H1 (cell line): ENCODE data around the gene MTF2. TPM values are rescaled to one million over a fixed set of nuclear protein-coding genes. Genes with fewer than 3 reads are reported as not detected.

Experiments used
- CTCF ChIA-PET: fragments of 300-600 bp; sonication (Branson Sonifier 250); formaldehyde crosslinking; loops from one replicate; lab custom pipeline; 2021; ENCODE audit not compliant: partially characterized antibody; lab: Charles Lee
- POLR2A ChIA-PET: fragments of 300-600 bp; sonication (Branson Sonifier 250); formaldehyde crosslinking; loops from one replicate; lab custom pipeline; 2021; ENCODE audit warnings: inconsistent platforms; ENCODE audit not compliant: partially characterized antibody; lab: Charles Lee
- DNase-seq, 2 experiments: peaks; one replicate each; pipeline versions ENCODE4 v3.0.0 to v3.0.0-alpha.2; 2010 to 2022; ENCODE audit warnings: low spot score in 2 of 2, low read depth in 1 of 2, mixed read lengths in 1 of 2
- FAIRE-seq: peaks from 2 replicates; lab custom pipeline; 2011; peaks lifted over from hg19 to GRCh38; lab: Jason Lieb, UNC
- H2AFZ ChIP-seq: 2 replicates; pipeline ENCODE4 v1.8.1; 2012; ENCODE audit warnings: low read length, inconsistent platforms
- H2AK5ac ChIP-seq: 2 replicates; pipeline ENCODE4 v1.6.1; 2013; ENCODE audit warnings: low read depth, low read length
- H2BK120ac ChIP-seq: replicated peaks from 2 replicates; pipeline ENCODE3; 2013; ENCODE audit warnings: low read depth, low read length, inconsistent platforms
- H2BK12ac ChIP-seq: 2 replicates; pipeline ENCODE4 v1.6.1; 2013; ENCODE audit warnings: low read depth, low read length
- H2BK15ac ChIP-seq: 2 replicates; pipeline ENCODE4 v1.6.1; 2013; ENCODE audit warnings: low read length
- H2BK20ac ChIP-seq: 2 replicates; pipeline ENCODE4 v1.6.1; 2013; ENCODE audit warnings: low read length
- H2BK5ac ChIP-seq: 2 replicates; pipeline ENCODE4 v1.6.1; 2013; ENCODE audit warnings: low read depth, low read length
- H3K14ac ChIP-seq: 2 replicates; pipeline ENCODE4 v1.6.1; 2013; ENCODE audit warnings: inconsistent platforms; ENCODE audit not compliant: insufficient read length
- H3K18ac ChIP-seq: 2 replicates; pipeline ENCODE4 v1.6.1; 2013; ENCODE audit warnings: low read length; ENCODE audit errors: extremely low read depth
- H3K23ac ChIP-seq: 2 replicates; pipeline ENCODE4 v1.6.1; 2013; ENCODE audit warnings: inconsistent platforms; ENCODE audit not compliant: insufficient read length
- H3K23me2 ChIP-seq: 2 replicates; pipeline ENCODE4 v1.6.1; 2013; ENCODE audit warnings: low read depth, low read length
- H3K27ac ChIP-seq: 2 replicates; pipeline ENCODE4 v1.6.1; 2011; ENCODE audit warnings: low read depth, low read length, inconsistent platforms
- H3K27me3 ChIP-seq, 4 experiments: replicated peaks in 1 of 4; 1 replicate in 1 of 4; 2 replicates in 3 of 4; pipeline versions ENCODE4 v1.6.1 to v1.8.1; 2011 to 2013; ENCODE audit warnings: low read length in 3 of 4, mild to moderate bottlenecking in 3 of 4, inconsistent platforms in 2 of 4, mixed read lengths in 2 of 4, moderate library complexity in 1 of 4; ENCODE audit not compliant: control insufficient read depth in 3 of 4, insufficient read depth in 3 of 4; ENCODE audit errors: extremely low read depth in 1 of 4
- H3K36me3 ChIP-seq, 4 experiments: 2 replicates each; pipeline versions ENCODE4 v1.6.1 to v1.8.1; 2011 to 2013; ENCODE audit warnings: mild to moderate bottlenecking in 4 of 4, low read length in 3 of 4, moderate library complexity in 2 of 4, control low read depth in 1 of 4, inconsistent platforms in 1 of 4; ENCODE audit not compliant: insufficient read depth in 4 of 4, control insufficient read depth in 2 of 4
- H3K4ac ChIP-seq: replicated peaks from 2 replicates; pipeline ENCODE3; 2013; ENCODE audit warnings: low read length, low read depth, mixed read lengths, inconsistent platforms; ENCODE audit not compliant: insufficient read length
- H3K4me1 ChIP-seq, 4 experiments: replicated peaks in 1 of 4; 1 replicate in 1 of 4; 2 replicates in 3 of 4; pipeline versions ENCODE4 v1.6.1 to v1.8.1; 2011 to 2013; ENCODE audit warnings: low read length in 3 of 4, inconsistent platforms in 2 of 4, mixed read lengths in 1 of 4; ENCODE audit not compliant: insufficient read depth in 4 of 4, control insufficient read depth in 3 of 4
- H3K4me2 ChIP-seq, 2 experiments: 2 replicates each; pipeline versions ENCODE4 v1.6.1 to v1.8.1; 2011 to 2013; ENCODE audit warnings: low read depth in 2 of 2, low read length in 2 of 2, control low read depth in 1 of 2, inconsistent platforms in 1 of 2, mild to moderate bottlenecking in 1 of 2; ENCODE audit not compliant: insufficient read depth in 1 of 2
- H3K4me3 ChIP-seq, 4 experiments: fragments of 200-600, 300-600 bp in 1 of 4; sonication (generic), shearing (Covaris generic), sonication (Bioruptor Twin) in 1 of 4; 2 replicates each; pipeline versions ENCODE4 v1.5.1 to v1.8.1; 2011 to 2016; ENCODE audit warnings: low read length in 4 of 4, low read depth in 3 of 4, control low read depth in 2 of 4, inconsistent platforms in 2 of 4, mild to moderate bottlenecking in 2 of 4, mixed read lengths in 1 of 4, moderate library complexity in 1 of 4; ENCODE audit not compliant: insufficient read depth in 2 of 4; ENCODE audit errors: extremely low read depth in 1 of 4
- H3K56ac ChIP-seq: replicated peaks from 2 replicates; pipeline ENCODE3; 2013; ENCODE audit warnings: low read depth, mild to moderate bottlenecking, mixed read lengths, low read length, inconsistent platforms; ENCODE audit not compliant: insufficient read length
- H3K79me1 ChIP-seq: 2 replicates; pipeline ENCODE4 v1.6.1; 2013; ENCODE audit warnings: low read depth, low read length, control low read depth
- H3K79me2 ChIP-seq, 2 experiments: 2 replicates each; pipeline versions ENCODE4 v1.6.1 to v1.8.1; 2012 to 2013; ENCODE audit warnings: low read length in 2 of 2, mild to moderate bottlenecking in 2 of 2, inconsistent platforms in 1 of 2; ENCODE audit not compliant: insufficient read depth in 2 of 2, control insufficient read depth in 1 of 2
- H3K9ac ChIP-seq, 4 experiments: replicated peaks in 1 of 4; 1 replicate in 1 of 4; 2 replicates in 3 of 4; pipeline versions ENCODE4 v1.6.1 to v1.8.1; 2011 to 2013; ENCODE audit warnings: low read depth in 3 of 4, low read length in 3 of 4, control low read depth in 2 of 4, mild to moderate bottlenecking in 2 of 4, moderate library complexity in 2 of 4, inconsistent platforms in 1 of 4; ENCODE audit errors: extremely low read depth in 1 of 4
- H3K9me3 ChIP-seq, 2 experiments: 2 replicates each; pipeline versions ENCODE4 v1.6.1 to v1.8.1; 2012 to 2013; ENCODE audit warnings: mild to moderate bottlenecking in 2 of 2, moderate library complexity in 2 of 2, control low read depth in 1 of 2, inconsistent platforms in 1 of 2, low read depth in 1 of 2, low read length in 1 of 2, mixed read lengths in 1 of 2; ENCODE audit not compliant: insufficient read depth in 2 of 2
- H4K20me1 ChIP-seq, 2 experiments: replicated peaks in 1 of 2; 2 replicates each; pipeline versions ENCODE3 to v1.8.1; 2011 to 2013; ENCODE audit warnings: inconsistent platforms in 2 of 2, low read length in 2 of 2, mild to moderate bottlenecking in 1 of 2; ENCODE audit not compliant: insufficient read depth in 2 of 2, control insufficient read depth in 1 of 2
- H4K5ac ChIP-seq: 2 replicates; pipeline ENCODE4 v1.6.1; 2013; ENCODE audit warnings: low read length, low read depth, mixed read lengths, inconsistent platforms; ENCODE audit not compliant: insufficient read length
- H4K8ac ChIP-seq: 2 replicates; pipeline ENCODE4 v1.8.0; 2013; ENCODE audit warnings: mild to moderate bottlenecking, moderate library complexity, low read length, inconsistent platforms; ENCODE audit not compliant: insufficient read depth; ENCODE audit errors: extremely low read depth
- H4K91ac ChIP-seq: replicated peaks from 2 replicates; pipeline ENCODE3; 2013; ENCODE audit warnings: low read length, mixed read lengths, inconsistent platforms; ENCODE audit not compliant: insufficient read length
- BACH1 ChIP-seq: IDR thresholded peaks from 2 replicates; pipeline ENCODE4 v1.6.1; 2012; ENCODE audit warnings: low read length, improper control_type of control experiment
- SIX5 ChIP-seq: IDR thresholded peaks from 2 replicates; pipeline ENCODE4 v1.6.1; 2011; ENCODE audit warnings: mild to moderate bottlenecking, low read depth, low read length
- SP1 ChIP-seq: IDR thresholded peaks from 2 replicates; pipeline ENCODE4 v1.6.1; 2011; ENCODE audit warnings: low read depth, low read length
- TBP ChIP-seq: IDR thresholded peaks from 2 replicates; pipeline ENCODE4 v1.6.1; 2011; ENCODE audit warnings: low read depth, low read length, improper control_type of control experiment
- TCF12 ChIP-seq: IDR thresholded peaks from 2 replicates; pipeline ENCODE4 v1.6.1; 2011; ENCODE audit warnings: low read depth, mild to moderate bottlenecking, low read length
- YY1 ChIP-seq: IDR thresholded peaks from 2 replicates; pipeline ENCODE4 v1.6.1; 2011; ENCODE audit warnings: low read depth, mild to moderate bottlenecking, low read length
- WGBS, 2 experiments: shearing (Covaris generic) in 1 of 2; methylation state at CpG; one replicate each; pipeline versions ENCODE4 v1.1.6 to v1.1.7; 2013 to 2015; ENCODE audit warnings: low lambda C conversion rate in 2 of 2, mixed read lengths in 2 of 2, inconsistent platforms in 1 of 2, low coverage in 1 of 2, missing lambda C conversion rate in 1 of 2; ENCODE audit not compliant: insufficient replicate concordance in 2 of 2, insufficient coverage in 1 of 2, insufficient read length in 1 of 2; ENCODE audit errors: extremely low coverage in 1 of 2, missing lambda C conversion rate in 1 of 2; 5-methylcytosine and 5-hydroxymethylcytosine counted together
- polyA plus RNA-seq, 7 experiments: library from polyadenylated mRNA; depleted of rRNA in 3 of 7; stranded (reverse) in 5 of 7; unstranded in 2 of 7; fragments of >200 nt in 5 of 7; fragments of 200-250 nt in 2 of 7; gene quantifications; 1 replicate in 5 of 7; 2 replicates in 1 of 7; 4 replicates in 1 of 7; pipeline versions ENCODE4 v1.2.1 to v1.2.3, GENCODE V29; 2011 to 2013; ENCODE audit warnings: missing spikeins in 2 of 7, mixed read lengths in 2 of 7
- total RNA-seq: library from RNA; stranded (reverse); fragmentation: NEBNext Ultra II Directional; extraction: Animal tissue kit (Norgen Biotek cat#: 25700); gene quantifications from 2 replicates; pipeline ENCODE4 v1.2.1, GENCODE V29; 2021
- TF ChIP-seq, protein P1 (sequence below): IDR thresholded peaks from 2 replicates; pipeline ENCODE4 v1.6.1; 2012; ENCODE audit warnings: inconsistent platforms

The MTF2 gene
- total and polyA plus RNA-seq, 2 of the 8 experiments (the other 6 are each of a cell fraction or from before 2014, with no cell fraction given) = 72.1 to 102 TPM

DNA sequence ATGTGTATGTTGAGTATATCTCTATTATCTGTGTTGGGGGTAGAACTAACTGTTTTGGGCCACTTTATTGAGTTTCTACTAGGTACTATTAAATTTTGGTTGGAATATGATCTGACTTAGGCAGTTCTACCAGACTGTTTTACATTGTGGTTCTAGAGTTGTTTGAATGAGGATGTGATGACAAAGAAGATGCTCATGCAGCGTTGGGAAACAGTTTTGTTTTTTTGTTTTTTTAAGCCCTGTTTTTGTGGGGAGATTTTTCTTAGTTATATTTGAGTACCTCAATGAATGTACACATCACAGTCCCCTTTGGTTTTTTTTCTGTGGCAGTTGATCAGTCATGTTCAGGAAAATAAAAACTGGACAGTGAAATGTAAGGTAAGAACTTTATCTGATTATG is 61.0 kb downstream of the MTF2 start:
- Histone ChIP-seq H3K4me2 (no peak overlapping the region), H3K36me3 (peaks cover 4 to 71% (median 26%) of the 10 kb centered on the region in 4 experiments), H3K79me1 (no peaks in the 10 kb centered on the region; the same call in 1 of the 2 replicates), H3K9me3 (no peaks in the 10 kb centered on the region), H3K18ac (no peak overlapping the region), H3K14ac (no peak overlapping the region), H2AK5ac (no peak overlapping the region), H2BK5ac (no peak overlapping the region), H3K27ac (no peak overlapping the region), H4K91ac (no peak overlapping the region), H4K8ac (no peak overlapping the region), H3K27me3 (no peaks in the 10 kb centered on the region), H4K5ac (no peak overlapping the region), H2AFZ (no peak overlapping the region), H3K4ac (no peak overlapping the region), H3K23ac (no peak overlapping the region), H2BK12ac (no peak overlapping the region), H3K79me2 (peaks cover 0 to 12% of the 10 kb centered on the region in 2 experiments; a peak in 2 of 4 replicates), H3K4me1 (no peaks in the 10 kb centered on the region), H2BK120ac (no peak overlapping the region), H3K56ac (no peak overlapping the region), H2BK20ac (no peak overlapping the region), H4K20me1 (peaks cover 1% of the 10 kb centered on the region in 2 experiments), H3K9ac (no peak overlapping the region), H3K4me3 (no peak overlapping the region), H3K23me2 (no peaks in the 10 kb centered on the region), H2BK15ac (no peak overlapping the region)
- CTCF ChIA-PET = interaction anchor here (0.6 to 1.9 kb wide), 3 partner anchors 17 to 31 kb away, joined by 3 to 6 read pairs (median 4); no protein-coding TSS in a partner anchor
- DNase-seq (no peak), FAIRE-seq (no peak)
- POLR2A ChIA-PET = interaction anchor here (1.0 to 1.3 kb wide), 2 partner anchors 26 to 60 kb away, joined by 4 to 6 read pairs; no protein-coding TSS in a partner anchor
- no peak for TF ChIP-seq SIX5
- no peak for TF ChIP-seq TBP
- no peak for TF ChIP-seq BACH1
- no peak for TF ChIP-seq YY1
- TF ChIP-seq, protein P1, sequence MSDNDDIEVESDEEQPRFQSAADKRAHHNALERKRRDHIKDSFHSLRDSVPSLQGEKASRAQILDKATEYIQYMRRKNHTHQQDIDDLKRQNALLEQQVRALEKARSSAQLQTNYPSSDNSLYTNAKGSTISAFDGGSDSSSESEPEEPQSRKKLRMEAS = no peak
- TF ChIP-seq SP1 = no peak
- TF ChIP-seq TCF12 = no peak
- 78% methylated on average over 1 of the region's 1 CpG; no CpG with 5 or more reads in 1 of the 2 experiments for WGBS, 2 experiments
